Esophagus muscularis mucosa (tissue), 3 donors: ENCODE results near the gene PLCD3.

Experiments
- POLR2AphosphoS5 ChIP-seq, 2 donors: sonication (generic); formaldehyde crosslinking; IDR thresholded peaks; one replicate each; pipeline ENCODE4 v1.6.1; 2017; ENCODE audit warnings: antibody characterized with exemption in 2 of 2
- TF ChIP-seq, protein P1 (sequence below), 3 experiments: fragments of 200-600 bp in 2 of 3; fragments of 450-650 bp in 1 of 3; sonication (generic) in 2 of 3; IDR thresholded peaks; one replicate each; pipeline ENCODE4 v1.5.1; 2017 to 2019; ENCODE audit warnings: antibody characterized with exemption in 3 of 3, mild to moderate bottlenecking in 2 of 3, moderate library complexity in 1 of 3

DNA sequence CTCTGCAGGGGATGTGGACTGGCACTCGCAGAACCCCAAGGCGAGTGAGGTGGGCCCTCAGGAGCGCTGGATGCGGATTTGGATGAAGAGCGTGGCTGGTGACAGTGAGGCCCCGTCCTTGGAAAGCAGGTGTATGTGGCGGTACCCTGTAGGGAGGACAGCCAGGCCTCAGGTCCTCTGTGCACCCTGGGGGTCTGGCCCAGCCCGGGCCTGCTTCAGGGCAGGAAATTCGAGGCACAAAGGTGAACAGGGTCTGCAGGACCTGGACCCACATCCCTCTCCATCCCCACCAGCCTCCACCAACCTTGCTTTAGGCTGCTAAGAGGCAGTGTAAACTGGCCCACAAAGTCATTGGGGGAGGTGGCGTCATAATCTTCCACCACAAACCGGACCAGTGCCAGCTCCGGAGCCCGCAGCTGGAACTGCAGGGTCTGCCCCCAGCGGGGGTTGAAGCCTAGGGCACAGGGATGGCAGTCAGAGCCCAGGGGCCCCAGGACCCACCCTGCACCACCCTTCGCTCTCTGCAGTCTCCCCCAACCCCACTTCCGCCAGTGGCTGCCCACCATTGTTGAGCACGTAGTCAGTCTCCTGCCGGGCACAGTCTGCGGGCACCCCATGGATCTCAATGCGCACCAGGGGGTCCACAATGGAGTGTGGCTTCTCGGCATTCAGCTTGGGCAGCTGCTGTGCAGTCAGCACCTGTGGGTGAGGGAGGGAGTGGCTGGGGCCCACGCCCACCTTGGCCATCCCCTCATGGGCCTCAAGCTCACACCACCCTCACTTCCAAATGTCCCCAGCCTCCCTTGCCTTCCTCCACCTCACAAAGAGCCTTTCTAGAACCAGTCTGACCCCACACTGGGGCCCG is 19.5 kb downstream of the PLCD3 start:
- TF ChIP-seq, protein P1, sequence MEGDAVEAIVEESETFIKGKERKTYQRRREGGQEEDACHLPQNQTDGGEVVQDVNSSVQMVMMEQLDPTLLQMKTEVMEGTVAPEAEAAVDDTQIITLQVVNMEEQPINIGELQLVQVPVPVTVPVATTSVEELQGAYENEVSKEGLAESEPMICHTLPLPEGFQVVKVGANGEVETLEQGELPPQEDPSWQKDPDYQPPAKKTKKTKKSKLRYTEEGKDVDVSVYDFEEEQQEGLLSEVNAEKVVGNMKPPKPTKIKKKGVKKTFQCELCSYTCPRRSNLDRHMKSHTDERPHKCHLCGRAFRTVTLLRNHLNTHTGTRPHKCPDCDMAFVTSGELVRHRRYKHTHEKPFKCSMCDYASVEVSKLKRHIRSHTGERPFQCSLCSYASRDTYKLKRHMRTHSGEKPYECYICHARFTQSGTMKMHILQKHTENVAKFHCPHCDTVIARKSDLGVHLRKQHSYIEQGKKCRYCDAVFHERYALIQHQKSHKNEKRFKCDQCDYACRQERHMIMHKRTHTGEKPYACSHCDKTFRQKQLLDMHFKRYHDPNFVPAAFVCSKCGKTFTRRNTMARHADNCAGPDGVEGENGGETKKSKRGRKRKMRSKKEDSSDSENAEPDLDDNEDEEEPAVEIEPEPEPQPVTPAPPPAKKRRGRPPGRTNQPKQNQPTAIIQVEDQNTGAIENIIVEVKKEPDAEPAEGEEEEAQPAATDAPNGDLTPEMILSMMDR (IDR thresholded peaks at IDR 0.05): no peak
- no peak for TF ChIP-seq POLR2AphosphoS5 (IDR thresholded peaks at IDR 0.05)
